Mucosa of descending colon (tissue), 3 donors: ENCODE measurements around the gene DRAM1. TPM values are rescaled to one million over a fixed set of nuclear protein-coding genes. Genes with fewer than 3 reads are reported as not detected.

Experiments used
- ATAC-seq: fragments of 200-7000 bp; cut with Tn5 transposase; one replicate; pipeline ENCODE4 v1.9.1; 2020; ENCODE audit warnings: mild to moderate bottlenecking, moderate library complexity
- DNase-seq, 3 donors: peaks; one replicate each; pipeline ENCODE4 v3.0.0-alpha.2; 2020
- H3K36me3 ChIP-seq: fragments of 200-600 bp; one replicate; pipeline ENCODE4 v1.8.0; 2021; ENCODE audit warnings: low read depth, mild to moderate bottlenecking
- H3K4me1 ChIP-seq: fragments of 200-600 bp; one replicate; pipeline ENCODE4 v1.8.0; 2021; ENCODE audit warnings: low read depth, mild to moderate bottlenecking
- H3K4me3 ChIP-seq: fragments of 200-600 bp; one replicate; pipeline ENCODE4 v1.8.0; 2021; ENCODE audit warnings: mild to moderate bottlenecking
- H3K9me3 ChIP-seq: fragments of 200-600 bp; one replicate; pipeline ENCODE4 v1.8.0; 2021; ENCODE audit warnings: mild to moderate bottlenecking
- intact Hi-C, 2 donors: fragments of 100-400 bp; cut with DNase I in 1 of 2; cut with micrococcal nuclease in 1 of 2; formaldehyde crosslinking; loops; one replicate each; pipeline versions ENCODE4 v1.11.0 to v1.11.1; 2022; cut with DNase I, micrococcal nuclease
- total RNA-seq, 3 donors: library from RNA; stranded (reverse); fragmentation: NEBNext Ultra II Directional in 2 of 3; extraction: Animal tissue kit (Norgen Biotek cat#: 25700) in 2 of 3; gene quantifications; one replicate each; pipeline versions ENCODE4 v1.2.1 to v1.2.4, GENCODE V29; 2021 to 2023
- TF ChIP-seq, protein P1 (sequence below): fragments of 200-600 bp; IDR thresholded peaks from one replicate; pipeline ENCODE4 v1.8.0; 2022; ENCODE audit warnings: antibody characterized with exemption, mild to moderate bottlenecking
- donor health status: DM: no; HTN: no; CAD: no; lungs with moderate emphysema.
- donor health status: DM: no; HTN: no; CAD: no.
- donor health status: DM: no; HTN: yes; CAD: no.

Gene DRAM1
- total RNA-seq, 3 donors from 2014 or later = 4.3 to 25.2 (median 10.1) TPM

DNA sequence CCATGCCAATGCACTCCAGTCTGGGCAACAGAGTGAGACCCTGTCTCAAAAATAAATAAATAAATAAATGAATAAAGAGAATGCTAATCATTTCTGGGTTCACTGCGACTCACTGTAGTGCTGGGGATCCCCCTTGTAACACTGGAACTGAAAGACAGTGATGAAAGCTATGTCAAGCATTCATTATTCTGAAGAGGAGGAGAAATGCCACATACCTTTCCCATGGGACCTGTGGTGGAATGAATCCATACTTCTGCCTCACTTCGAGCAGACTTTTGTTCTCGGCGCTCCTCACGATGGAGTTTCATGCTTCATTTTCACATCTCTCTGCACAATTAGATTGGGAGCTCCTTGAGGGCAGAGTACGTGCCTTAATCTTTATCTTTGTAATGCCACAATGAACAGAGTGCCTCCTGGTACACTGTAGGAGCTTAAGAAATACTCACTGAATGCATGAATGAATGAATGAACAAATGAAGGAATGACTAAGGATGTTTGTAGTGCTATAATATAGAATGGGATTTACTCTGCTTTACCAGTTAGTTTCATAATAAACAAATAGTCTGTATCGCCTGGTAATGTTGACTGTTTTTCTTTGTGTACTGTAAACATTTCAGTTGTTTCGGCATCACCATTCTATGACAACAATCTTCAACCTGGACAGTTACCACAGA lies 45.8 kb downstream of the DRAM1 start:
- no peaks in the 10 kb centered on the region for H3K9me3 ChIP-seq
- ATAC-seq (no peak), DNase-seq (no peak)
- no peaks in the 10 kb centered on the region for H3K36me3 ChIP-seq
- H3K4me1 ChIP-seq = no peaks in the 10 kb centered on the region
- TF ChIP-seq, protein P1, sequence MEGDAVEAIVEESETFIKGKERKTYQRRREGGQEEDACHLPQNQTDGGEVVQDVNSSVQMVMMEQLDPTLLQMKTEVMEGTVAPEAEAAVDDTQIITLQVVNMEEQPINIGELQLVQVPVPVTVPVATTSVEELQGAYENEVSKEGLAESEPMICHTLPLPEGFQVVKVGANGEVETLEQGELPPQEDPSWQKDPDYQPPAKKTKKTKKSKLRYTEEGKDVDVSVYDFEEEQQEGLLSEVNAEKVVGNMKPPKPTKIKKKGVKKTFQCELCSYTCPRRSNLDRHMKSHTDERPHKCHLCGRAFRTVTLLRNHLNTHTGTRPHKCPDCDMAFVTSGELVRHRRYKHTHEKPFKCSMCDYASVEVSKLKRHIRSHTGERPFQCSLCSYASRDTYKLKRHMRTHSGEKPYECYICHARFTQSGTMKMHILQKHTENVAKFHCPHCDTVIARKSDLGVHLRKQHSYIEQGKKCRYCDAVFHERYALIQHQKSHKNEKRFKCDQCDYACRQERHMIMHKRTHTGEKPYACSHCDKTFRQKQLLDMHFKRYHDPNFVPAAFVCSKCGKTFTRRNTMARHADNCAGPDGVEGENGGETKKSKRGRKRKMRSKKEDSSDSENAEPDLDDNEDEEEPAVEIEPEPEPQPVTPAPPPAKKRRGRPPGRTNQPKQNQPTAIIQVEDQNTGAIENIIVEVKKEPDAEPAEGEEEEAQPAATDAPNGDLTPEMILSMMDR = no peak
- intact Hi-C loops = no loop called here
- no peak overlapping the region for H3K4me3 ChIP-seq

DNA sequence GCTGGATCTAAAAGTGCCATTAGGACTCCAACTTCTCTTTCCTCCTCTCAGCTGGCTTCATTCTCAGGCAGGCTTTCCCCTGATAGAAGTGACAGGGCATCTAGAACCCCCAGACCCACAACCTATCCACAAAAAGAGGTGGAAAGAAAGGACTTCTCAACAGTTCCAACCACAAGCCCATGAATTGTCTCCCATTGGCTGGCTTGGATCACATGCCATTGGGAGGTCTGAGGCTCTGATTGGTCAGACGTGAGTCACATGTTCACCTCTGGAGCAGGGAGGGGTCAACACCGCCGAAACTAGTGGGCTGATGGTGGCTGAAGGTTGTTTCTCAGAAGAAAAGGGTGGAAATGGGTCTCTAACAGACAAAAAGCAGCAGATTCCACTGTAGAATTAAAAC lies 47.2 kb downstream of the DRAM1 start:
- TF ChIP-seq, protein P1 = no peak
- Histone ChIP-seq H3K4me3 (no peak overlapping the region), H3K9me3 (no peaks in the 10 kb centered on the region), H3K4me1 (no peaks in the 10 kb centered on the region), H3K36me3 (no peaks in the 10 kb centered on the region)
- ATAC-seq (no peak), DNase-seq (no peak)
- intact Hi-C loops = no loop called here

DNA sequence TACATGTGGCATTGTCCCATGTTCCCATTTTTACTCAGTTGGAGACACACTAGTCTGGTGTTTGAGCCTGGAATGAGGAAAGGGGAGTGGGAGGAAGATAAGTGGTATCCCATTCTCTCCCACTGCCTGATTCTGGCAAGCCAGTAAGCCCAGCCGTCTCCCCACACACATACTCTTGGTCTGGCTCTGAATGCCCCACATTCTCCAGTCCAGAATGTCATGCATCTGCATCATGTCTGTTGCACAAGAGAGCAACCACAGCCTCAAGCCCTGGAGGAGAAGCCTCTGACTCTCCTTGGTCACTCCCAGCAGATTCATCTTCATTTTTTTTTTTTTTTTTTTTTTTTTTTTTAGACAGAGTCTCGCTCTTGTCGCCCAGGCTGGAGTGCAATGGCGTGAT lies 48.0 kb downstream of the DRAM1 start:
- intact Hi-C loops = no loop called here
- peak in 1 of 3 donors; percentile 40 for DNase-seq
- Histone ChIP-seq H3K36me3 (no peaks in the 10 kb centered on the region), H3K4me3 (no peak overlapping the region), H3K4me1 (no peaks in the 10 kb centered on the region), H3K9me3 (no peaks in the 10 kb centered on the region)
- TF ChIP-seq, protein P1 = no peak
- ATAC-seq = peak; percentile 74

DNA sequence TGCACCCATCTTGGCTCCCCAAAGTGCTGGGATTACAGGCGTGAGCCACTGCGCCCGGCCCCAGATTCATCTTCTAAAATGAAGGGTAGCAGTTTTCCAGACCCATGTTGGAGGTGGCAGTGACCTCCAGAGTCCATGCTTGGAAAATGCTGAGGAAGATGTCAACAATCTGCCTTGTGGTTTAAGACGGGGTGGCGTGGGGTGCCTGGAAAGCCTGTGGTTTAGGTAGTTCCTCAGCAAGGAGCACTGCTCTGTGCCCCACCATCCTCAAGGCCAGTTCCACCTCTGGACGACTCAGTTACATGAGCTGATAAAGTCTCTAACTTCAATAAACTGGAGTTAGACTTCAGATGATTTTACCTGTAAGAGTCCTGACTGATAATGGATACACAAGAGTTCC lies 48.6 kb downstream of the DRAM1 start:
- no peaks in the 10 kb centered on the region for H3K4me1 ChIP-seq
- H3K36me3 ChIP-seq = no peaks in the 10 kb centered on the region
- TF ChIP-seq, protein P1 = no peak
- intact Hi-C loops = no loop called here
- ATAC-seq (no peak), DNase-seq (no peak)
- no peaks in the 10 kb centered on the region for H3K9me3 ChIP-seq
- H3K4me3 ChIP-seq = no peak overlapping the region

DNA sequence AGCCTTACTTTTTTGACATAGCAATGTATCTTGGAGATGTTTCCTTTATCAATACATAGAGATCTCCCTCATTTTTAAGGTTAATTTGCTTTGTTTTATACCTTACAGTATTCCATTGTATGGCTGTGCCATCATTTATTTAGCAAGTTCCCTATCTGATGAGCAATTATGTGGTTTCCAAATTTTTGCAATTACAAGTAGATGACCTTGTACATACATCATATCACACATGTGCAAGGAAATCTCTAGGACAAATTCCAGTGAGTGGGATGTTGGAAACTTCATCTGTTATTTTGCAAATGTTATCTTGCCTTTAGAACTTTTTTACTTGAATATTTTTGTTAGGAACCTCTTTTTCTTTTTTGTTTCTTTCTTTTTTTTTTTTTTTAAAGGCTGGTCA lies 49.7 kb downstream of the DRAM1 start:
- no peak for ATAC-seq
- H3K4me3 ChIP-seq = no peak overlapping the region
- intact Hi-C loops = no loop called here
- no peaks in the 10 kb centered on the region for H3K36me3 ChIP-seq
- DNase-seq = no peak
- no peaks in the 10 kb centered on the region for H3K4me1 ChIP-seq
- H3K9me3 ChIP-seq = no peaks in the 10 kb centered on the region
- TF ChIP-seq, protein P1 = no peak

DNA sequence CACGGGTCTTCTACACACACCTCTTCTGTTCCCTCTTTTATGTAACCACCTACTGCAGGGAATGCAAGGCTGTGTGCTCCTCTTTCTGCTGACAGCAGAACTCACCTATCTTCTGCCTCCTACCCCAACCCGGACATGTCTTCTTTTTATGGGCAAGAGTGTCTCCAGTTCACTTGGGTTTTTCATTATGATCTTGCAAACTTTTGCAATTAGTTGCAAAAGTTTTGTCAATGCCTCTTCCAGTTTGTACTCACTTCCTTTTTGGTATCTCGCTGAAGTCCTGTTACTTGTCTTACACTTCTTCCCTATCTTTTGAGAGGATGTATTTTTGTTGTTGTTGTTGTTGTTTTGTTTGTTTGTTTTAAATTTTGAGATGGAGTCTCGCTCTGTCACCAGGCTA lies 50.6 kb downstream of the DRAM1 start:
- intact Hi-C loops = no loop called here
- no peaks in the 10 kb centered on the region for H3K9me3 ChIP-seq
- DNase-seq = no peak
- H3K4me1 ChIP-seq = no peaks in the 10 kb centered on the region
- ATAC-seq = no peak
- no peaks in the 10 kb centered on the region for H3K36me3 ChIP-seq
- TF ChIP-seq, protein P1 = no peak
- H3K4me3 ChIP-seq = no peak overlapping the region
